ENCODE results near the gene TM9SF1. TPM values are rescaled to one million over a fixed set of nuclear protein-coding genes. Genes with fewer than 3 reads are reported as not detected.

Gene TM9SF1
- total and polyA plus RNA-seq, 2 of the 13 experiments (the other 11 are each of a cell fraction or from before 2014, with no cell fraction given): 83.2 to 110 TPM

DNA sequence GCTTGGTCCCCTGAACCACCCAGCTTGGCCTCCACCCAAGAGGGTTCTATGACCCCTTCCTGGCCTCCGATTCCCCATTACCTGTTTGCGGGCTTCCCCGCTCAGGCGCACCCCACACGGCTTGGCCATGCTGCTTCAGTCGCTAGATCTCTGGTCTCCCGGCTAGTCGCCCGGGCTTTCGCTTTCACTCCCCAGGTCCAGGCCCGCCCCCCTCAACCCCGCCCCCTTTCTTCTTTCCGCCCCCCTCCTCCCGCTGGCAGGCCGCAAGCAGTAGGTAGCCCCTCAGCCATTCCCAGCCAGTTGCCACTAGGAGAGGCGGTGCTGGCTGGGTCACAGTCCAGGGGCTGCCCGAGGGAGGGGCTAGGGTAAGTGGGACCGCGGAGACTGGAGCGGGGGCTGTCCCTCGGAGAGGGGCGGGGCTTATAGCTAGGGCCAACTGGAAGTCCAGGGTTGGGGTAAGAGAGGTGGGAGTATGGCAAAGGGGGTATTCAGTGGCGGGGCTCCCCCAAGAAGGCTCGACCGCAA is 48.7 kb downstream of the TM9SF1 start, which contains the start of gene PSME2 (continued):
- TF ChIP-seq, protein P1, sequence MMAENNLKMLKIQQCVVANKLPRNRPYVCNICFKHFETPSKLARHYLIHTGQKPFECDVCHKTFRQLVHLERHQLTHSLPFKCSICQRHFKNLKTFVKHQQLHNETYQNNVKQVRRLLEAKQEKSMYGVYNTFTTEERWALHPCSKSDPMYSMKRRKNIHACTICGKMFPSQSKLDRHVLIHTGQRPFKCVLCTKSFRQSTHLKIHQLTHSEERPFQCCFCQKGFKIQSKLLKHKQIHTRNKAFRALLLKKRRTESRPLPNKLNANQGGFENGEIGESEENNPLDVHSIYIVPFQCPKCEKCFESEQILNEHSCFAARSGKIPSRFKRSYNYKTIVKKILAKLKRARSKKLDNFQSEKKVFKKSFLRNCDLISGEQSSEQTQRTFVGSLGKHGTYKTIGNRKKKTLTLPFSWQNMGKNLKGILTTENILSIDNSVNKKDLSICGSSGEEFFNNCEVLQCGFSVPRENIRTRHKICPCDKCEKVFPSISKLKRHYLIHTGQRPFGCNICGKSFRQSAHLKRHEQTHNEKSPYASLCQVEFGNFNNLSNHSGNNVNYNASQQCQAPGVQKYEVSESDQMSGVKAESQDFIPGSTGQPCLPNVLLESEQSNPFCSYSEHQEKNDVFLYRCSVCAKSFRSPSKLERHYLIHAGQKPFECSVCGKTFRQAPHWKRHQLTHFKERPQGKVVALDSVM (CRISPR knock-in tag; IDR thresholded peaks at IDR 0.05): no peak
- TF ChIP-seq, protein P2, sequence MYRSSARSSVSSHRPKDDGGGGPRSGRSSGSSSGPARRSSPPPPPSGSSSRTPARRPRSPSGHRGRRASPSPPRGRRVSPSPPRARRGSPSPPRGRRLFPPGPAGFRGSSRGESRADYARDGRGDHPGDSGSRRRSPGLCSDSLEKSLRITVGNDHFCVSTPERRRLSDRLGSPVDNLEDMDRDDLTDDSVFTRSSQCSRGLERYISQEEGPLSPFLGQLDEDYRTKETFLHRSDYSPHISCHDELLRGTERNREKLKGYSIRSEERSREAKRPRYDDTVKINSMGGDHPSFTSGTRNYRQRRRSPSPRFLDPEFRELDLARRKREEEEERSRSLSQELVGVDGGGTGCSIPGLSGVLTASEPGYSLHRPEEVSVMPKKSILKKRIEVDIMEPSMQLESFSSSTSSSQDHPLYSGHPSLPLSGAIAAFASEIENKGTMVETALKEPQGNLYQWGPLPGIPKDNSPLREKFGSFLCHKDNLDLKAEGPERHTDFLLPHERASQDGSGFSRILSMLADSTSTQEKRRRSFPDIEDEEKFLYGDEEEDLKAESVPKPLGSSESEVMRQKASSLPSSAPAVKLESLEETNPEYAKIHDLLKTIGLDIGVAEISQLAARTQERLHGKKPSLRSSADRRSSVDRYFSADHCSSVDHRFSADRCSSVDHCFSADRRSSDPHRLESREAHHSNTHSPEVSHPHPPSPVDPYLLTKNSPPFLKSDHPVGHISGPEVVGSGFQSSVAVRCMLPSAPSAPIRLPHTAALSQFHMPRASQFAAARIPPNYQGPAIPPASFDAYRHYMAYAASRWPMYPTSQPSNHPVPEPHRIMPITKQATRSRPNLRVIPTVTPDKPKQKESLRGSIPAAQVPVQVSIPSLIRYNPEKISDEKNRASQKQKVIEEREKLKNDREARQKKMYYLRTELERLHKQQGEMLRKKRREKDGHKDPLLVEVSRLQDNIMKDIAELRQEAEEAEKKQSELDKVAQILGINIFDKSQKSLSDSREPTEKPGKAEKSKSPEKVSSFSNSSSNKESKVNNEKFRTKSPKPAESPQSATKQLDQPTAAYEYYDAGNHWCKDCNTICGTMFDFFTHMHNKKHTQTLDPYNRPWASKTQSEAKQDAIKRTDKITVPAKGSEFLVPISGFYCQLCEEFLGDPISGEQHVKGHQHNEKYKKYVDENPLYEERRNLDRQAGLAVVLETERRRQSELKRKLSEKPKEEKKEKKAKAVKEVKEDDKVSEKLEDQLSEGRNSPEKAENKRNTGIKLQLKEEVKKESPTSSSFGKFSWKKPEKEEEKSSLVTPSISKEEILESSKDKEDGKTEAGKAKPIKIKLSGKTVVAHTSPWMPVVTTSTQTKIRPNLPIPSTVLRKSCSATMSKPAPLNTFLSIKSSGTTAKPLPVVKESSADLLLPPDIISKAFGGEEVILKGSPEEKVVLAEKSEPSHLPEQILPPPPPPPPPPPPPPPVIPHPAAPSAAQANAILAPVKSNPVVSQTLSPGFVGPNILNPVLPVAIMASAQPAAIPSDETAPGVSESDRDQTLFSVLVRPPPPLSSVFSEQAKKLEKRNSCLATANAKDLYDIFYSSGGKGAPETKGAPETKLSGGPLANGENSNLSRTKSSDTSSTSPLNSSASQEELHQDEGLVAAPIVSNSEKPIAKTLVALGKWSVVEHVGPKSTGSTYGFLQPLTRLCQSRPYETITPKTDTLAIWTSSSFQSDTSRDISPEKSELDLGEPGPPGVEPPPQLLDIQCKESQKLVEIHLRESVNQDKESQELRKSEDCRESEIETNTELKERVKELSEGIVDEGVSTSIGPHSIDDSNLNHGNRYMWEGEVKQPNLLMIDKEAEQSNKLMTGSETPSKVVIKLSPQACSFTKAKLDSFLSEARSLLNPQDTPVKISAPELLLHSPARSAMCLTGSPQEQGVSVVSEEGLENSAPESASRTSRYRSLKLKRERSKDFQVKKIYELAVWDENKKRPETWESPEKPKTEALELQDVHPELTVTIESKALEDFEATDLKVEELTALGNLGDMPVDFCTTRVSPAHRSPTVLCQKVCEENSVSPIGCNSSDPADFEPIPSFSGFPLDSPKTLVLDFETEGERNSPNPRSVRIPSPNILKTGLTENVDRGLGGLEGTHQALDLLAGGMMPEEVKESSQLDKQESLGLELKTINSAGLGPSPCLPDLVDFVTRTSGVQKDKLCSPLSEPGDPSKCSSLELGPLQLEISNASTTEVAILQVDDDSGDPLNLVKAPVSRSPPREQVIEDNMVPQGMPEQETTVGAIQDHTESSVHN (CRISPR knock-in tag; IDR thresholded peaks at IDR 0.05): no peak
- TF ChIP-seq KMT2B (CRISPR knock-in tag; IDR thresholded peaks at IDR 0.05): no peak; the same call in 1 of the 2 replicates
- TF ChIP-seq ZNF382 (CRISPR knock-in tag; IDR thresholded peaks at IDR 0.05; ENCODE audit: borderline replicate concordance): no peak
- TF ChIP-seq ZNF616 (CRISPR knock-in tag; IDR thresholded peaks at IDR 0.05; ENCODE audit: low read depth): 0 out of 2 replicates have a peak, but pooled peaks have one; percentile 87
- TF ChIP-seq, protein P3, sequence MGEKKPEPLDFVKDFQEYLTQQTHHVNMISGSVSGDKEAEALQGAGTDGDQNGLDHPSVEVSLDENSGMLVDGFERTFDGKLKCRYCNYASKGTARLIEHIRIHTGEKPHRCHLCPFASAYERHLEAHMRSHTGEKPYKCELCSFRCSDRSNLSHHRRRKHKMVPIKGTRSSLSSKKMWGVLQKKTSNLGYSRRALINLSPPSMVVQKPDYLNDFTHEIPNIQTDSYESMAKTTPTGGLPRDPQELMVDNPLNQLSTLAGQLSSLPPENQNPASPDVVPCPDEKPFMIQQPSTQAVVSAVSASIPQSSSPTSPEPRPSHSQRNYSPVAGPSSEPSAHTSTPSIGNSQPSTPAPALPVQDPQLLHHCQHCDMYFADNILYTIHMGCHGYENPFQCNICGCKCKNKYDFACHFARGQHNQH (CRISPR knock-in tag; IDR thresholded peaks at IDR 0.05): peak; percentile 63; the same call in 1 of the 2 replicates
- peak; percentile 81 for TF ChIP-seq ZNF160 (CRISPR knock-in tag; IDR thresholded peaks at IDR 0.05)
- TF ChIP-seq, protein P4, sequence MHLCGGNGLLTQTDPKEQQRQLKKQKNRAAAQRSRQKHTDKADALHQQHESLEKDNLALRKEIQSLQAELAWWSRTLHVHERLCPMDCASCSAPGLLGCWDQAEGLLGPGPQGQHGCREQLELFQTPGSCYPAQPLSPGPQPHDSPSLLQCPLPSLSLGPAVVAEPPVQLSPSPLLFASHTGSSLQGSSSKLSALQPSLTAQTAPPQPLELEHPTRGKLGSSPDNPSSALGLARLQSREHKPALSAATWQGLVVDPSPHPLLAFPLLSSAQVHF (CRISPR knock-in tag; IDR thresholded peaks at IDR 0.05): no peak
- no peak for TF ChIP-seq ZNF383 (CRISPR knock-in tag; IDR thresholded peaks at IDR 0.05; ENCODE audit: borderline replicate concordance)
- TF ChIP-seq, protein P5, sequence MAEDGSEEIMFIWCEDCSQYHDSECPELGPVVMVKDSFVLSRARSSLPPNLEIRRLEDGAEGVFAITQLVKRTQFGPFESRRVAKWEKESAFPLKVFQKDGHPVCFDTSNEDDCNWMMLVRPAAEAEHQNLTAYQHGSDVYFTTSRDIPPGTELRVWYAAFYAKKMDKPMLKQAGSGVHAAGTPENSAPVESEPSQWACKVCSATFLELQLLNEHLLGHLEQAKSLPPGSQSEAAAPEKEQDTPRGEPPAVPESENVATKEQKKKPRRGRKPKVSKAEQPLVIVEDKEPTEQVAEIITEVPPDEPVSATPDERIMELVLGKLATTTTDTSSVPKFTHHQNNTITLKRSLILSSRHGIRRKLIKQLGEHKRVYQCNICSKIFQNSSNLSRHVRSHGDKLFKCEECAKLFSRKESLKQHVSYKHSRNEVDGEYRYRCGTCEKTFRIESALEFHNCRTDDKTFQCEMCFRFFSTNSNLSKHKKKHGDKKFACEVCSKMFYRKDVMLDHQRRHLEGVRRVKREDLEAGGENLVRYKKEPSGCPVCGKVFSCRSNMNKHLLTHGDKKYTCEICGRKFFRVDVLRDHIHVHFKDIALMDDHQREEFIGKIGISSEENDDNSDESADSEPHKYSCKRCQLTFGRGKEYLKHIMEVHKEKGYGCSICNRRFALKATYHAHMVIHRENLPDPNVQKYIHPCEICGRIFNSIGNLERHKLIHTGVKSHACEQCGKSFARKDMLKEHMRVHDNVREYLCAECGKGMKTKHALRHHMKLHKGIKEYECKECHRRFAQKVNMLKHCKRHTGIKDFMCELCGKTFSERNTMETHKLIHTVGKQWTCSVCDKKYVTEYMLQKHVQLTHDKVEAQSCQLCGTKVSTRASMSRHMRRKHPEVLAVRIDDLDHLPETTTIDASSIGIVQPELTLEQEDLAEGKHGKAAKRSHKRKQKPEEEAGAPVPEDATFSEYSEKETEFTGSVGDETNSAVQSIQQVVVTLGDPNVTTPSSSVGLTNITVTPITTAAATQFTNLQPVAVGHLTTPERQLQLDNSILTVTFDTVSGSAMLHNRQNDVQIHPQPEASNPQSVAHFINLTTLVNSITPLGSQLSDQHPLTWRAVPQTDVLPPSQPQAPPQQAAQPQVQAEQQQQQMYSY (CRISPR knock-in tag; IDR thresholded peaks at IDR 0.05): peak; percentile 97
- peak; percentile 74 for TF ChIP-seq RARA (CRISPR knock-in tag; IDR thresholded peaks at IDR 0.05)
- TF ChIP-seq RORA (CRISPR knock-in tag; IDR thresholded peaks at IDR 0.05): no peak
- no peak for TF ChIP-seq ZBTB8A (CRISPR knock-in tag; IDR thresholded peaks at IDR 0.05; ENCODE audit: borderline replicate concordance, low read depth)
